NCI-H526 (cell line): ENCODE data around the gene RPS2.

Experiments
- DNase-seq, 2 experiments: peaks; one replicate each; lab custom pipeline; 2025; lab: John Stamatoyannopoulos, UW

Gene RPS2

GRCh38 chr16:1919327-1919998 is 45.2 kb downstream of the RPS2 start:
- peak in 1 of 2 experiments; percentile 49 for DNase-seq

GRCh38 chr16:1918351-1919326 is 46.0 kb downstream of the RPS2 start, which contains the start of gene HS3ST6:
Gene HS3ST6 (minus strand): TSS chr16:1918415. CDS start chr16:1918323, 92 bp downstream.
- no peak for DNase-seq

GRCh38 chr16:1917665-1918350 is 46.8 kb downstream of the RPS2 start:
- no peak for DNase-seq

GRCh38 chr16:1917056-1917664 is 47.5 kb downstream of the RPS2 start:
- DNase-seq = no peak

GRCh38 chr16:1916640-1916990 is 48.0 kb downstream of the RPS2 start:
- no peak for DNase-seq

GRCh38 chr16:1915732-1916639 is 48.6 kb downstream of the RPS2 start:
- no peak for DNase-seq

GRCh38 chr16:1914988-1915387 is 49.6 kb downstream of the RPS2 start:
- no peak for DNase-seq

GRCh38 chr16:1914084-1914608 is 50.5 kb downstream of the RPS2 start:
- DNase-seq = no peak

GRCh38 chr16:1913327-1914083 is 51.1 kb downstream of the RPS2 start:
- peak in 1 of 2 experiments; percentile 63 for DNase-seq

- DNase-seq = no peak
Observed at GRCh38 chr16:1912215-1912543, 52.4 kb downstream of the RPS2 start.
